Hepatocyte (in vitro differentiated cells): ENCODE data around the gene DSCAM.

Experiments
- EZH2 ChIP-seq: fragments of 200-600 bp; sonication (generic); IDR thresholded peaks from 2 replicates; pipeline ENCODE4 v1.6.1; 2016; ENCODE audit warnings: antibody characterized with exemption, mild to moderate bottlenecking, borderline replicate concordance
- EZH2phosphoT487 ChIP-seq: fragments of 200-600 bp; sonication (generic); IDR thresholded peaks from one replicate; pipeline ENCODE4 v1.6.1; 2018; ENCODE audit warnings: antibody characterized with exemption, mild to moderate bottlenecking, low read depth, moderate library complexity; ENCODE audit not compliant: unreplicated experiment, severe bottlenecking
- TF ChIP-seq, protein P1 (sequence below): fragments of 200-600 bp; sonication (generic); IDR thresholded peaks from 2 replicates; pipeline ENCODE4 v1.5.1; 2016; ENCODE audit warnings: antibody characterized with exemption, mild to moderate bottlenecking; ENCODE audit not compliant: poor library complexity

DNA sequence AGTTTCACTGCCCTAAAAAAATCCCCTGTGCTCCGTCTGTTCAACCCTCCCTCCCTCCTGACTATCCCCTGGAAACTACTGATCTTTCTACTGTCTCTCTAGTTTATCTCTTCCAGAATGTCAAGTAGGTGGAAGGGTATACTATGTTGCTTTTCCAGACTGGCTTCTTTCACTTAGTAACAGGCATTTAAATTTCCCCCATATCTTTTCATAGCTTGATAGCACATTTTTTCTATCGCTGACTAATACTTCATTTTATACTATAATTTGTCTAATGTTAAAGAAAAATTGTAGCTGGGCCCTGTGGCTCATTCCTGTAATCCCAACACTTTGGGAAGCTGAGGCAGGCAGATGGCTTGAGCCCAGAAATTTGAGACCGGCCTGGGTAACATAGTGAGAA lies 142.8 kb downstream of the DSCAM start:
- TF ChIP-seq, protein P1, sequence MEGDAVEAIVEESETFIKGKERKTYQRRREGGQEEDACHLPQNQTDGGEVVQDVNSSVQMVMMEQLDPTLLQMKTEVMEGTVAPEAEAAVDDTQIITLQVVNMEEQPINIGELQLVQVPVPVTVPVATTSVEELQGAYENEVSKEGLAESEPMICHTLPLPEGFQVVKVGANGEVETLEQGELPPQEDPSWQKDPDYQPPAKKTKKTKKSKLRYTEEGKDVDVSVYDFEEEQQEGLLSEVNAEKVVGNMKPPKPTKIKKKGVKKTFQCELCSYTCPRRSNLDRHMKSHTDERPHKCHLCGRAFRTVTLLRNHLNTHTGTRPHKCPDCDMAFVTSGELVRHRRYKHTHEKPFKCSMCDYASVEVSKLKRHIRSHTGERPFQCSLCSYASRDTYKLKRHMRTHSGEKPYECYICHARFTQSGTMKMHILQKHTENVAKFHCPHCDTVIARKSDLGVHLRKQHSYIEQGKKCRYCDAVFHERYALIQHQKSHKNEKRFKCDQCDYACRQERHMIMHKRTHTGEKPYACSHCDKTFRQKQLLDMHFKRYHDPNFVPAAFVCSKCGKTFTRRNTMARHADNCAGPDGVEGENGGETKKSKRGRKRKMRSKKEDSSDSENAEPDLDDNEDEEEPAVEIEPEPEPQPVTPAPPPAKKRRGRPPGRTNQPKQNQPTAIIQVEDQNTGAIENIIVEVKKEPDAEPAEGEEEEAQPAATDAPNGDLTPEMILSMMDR = no peak
- no peak for TF ChIP-seq EZH2
- TF ChIP-seq EZH2phosphoT487 = no peak
